Measurements from ENCODE around the gene UCN. TPM values are rescaled to one million over a fixed set of nuclear protein-coding genes. Genes with fewer than 3 reads are reported as not detected.

UCN gene
- total and polyA plus RNA-seq, 2 donors (not counting 1 experiment from before 2014, with no cell fraction given): 3.6 to 4.5 TPM

DNA sequence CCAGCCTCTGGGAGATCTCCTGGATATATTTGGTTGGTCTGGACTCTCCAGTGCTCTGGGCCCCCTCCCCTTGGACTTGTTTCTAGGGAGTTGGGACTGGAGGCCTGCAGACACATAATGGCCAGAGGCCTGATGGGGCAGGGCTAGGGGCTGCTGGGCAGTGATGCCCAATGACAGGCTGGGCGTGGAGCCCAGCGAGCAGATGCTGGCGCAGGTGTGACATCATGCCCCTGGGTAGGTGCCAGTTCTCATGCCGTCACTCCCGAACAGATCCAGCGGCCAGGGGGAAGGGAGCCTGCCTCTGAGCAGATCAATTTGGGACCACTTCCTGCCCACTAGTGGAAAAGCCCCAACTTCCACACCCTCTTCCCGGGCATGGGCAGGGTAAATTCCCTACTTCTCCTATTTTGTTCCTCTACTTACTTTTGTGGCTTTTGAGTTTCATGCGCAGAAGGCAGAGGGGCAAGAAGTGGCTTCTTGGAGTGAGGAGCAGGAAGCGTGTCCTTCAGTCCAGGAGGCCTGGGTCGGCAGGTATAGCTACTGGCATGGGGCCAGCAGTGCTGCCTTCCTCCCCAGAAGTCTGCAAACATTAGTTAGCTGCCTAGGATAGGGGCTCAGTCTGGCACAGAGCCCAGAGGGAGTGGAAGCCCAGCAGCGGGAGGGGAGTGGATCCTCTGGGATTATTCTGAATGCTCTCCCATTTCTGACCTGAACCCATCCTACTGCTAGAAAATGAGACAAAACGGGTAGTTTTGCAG, 8.6 kb upstream of the UCN start:
- DNase-seq (no peak), ATAC-seq (ENCODE audit: low read depth) (no peak)
- Histone ChIP-seq H4K20me1 (ENCODE audit: control insufficient read depth, insufficient read depth, low read length, poor library complexity, severe bottlenecking) (peaks cover 11% of the 10 kb centered on the region), H3K79me2 (ENCODE audit: control insufficient read depth, insufficient read depth, low read length) (peaks cover 24% of the 10 kb centered on the region), H3K36me3 (replicated peaks in 1 of 2; ENCODE audit: control extremely low read depth in 1 of 2, control insufficient read depth in 1 of 2, extremely low read depth in 1 of 2, insufficient read depth in 2 of 2, low read length in 1 of 2) (peaks cover 3 to 19% of the 10 kb centered on the region in 2 experiments), H3K4me1 (ENCODE audit: control insufficient read depth in 2 of 2, insufficient read depth in 2 of 2, low read length in 2 of 2) (peaks cover under 1 to 6% of the 10 kb centered on the region in 2 donors), H3K27me3 (replicated peaks in 1 of 4; ENCODE audit: control extremely low read depth in 1 of 4, control insufficient read depth in 3 of 4, insufficient read depth in 4 of 4, low read length in 3 of 4) (no peaks in the 10 kb centered on the region), H2AFZ (ENCODE audit: insufficient read depth, low read depth, low read length, poor library complexity, severe bottlenecking) (no peak overlapping the region), H3K4me3 (ENCODE audit: control extremely low read depth in 1 of 5, extremely low read depth in 1 of 5, insufficient read depth in 1 of 5, low read depth in 2 of 5, low read length in 4 of 5) (no peak overlapping the region), H3K4me2 (replicated peaks; ENCODE audit: low read depth, low read length, poor library complexity, severe bottlenecking) (no peak overlapping the region), H3K27ac (ENCODE audit: low read length in 2 of 2) (no peak overlapping the region), H3K9me3 (ENCODE audit: control extremely low read depth in 1 of 3, control insufficient read depth in 2 of 3, insufficient read depth in 1 of 3, low read length in 2 of 3) (no peaks in the 10 kb centered on the region), H3K9ac (ENCODE audit: low read length) (no peak overlapping the region)
- H3K4me3 Mint-ChIP-seq: no peak overlapping the region
- no peak overlapping the region for H3K27ac Mint-ChIP-seq
- TF ChIP-seq EZH2 (IDR thresholded peaks at IDR 0.05; ENCODE audit: borderline replicate concordance, insufficient read depth, low read depth, low read length, poor library complexity, severe bottlenecking): no peak
- TF ChIP-seq, protein P1, sequence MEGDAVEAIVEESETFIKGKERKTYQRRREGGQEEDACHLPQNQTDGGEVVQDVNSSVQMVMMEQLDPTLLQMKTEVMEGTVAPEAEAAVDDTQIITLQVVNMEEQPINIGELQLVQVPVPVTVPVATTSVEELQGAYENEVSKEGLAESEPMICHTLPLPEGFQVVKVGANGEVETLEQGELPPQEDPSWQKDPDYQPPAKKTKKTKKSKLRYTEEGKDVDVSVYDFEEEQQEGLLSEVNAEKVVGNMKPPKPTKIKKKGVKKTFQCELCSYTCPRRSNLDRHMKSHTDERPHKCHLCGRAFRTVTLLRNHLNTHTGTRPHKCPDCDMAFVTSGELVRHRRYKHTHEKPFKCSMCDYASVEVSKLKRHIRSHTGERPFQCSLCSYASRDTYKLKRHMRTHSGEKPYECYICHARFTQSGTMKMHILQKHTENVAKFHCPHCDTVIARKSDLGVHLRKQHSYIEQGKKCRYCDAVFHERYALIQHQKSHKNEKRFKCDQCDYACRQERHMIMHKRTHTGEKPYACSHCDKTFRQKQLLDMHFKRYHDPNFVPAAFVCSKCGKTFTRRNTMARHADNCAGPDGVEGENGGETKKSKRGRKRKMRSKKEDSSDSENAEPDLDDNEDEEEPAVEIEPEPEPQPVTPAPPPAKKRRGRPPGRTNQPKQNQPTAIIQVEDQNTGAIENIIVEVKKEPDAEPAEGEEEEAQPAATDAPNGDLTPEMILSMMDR (IDR thresholded peaks at IDR 0.05): no peak
- intact Hi-C loops (cut with micrococcal nuclease): no loop called here
- H3K4me1 Mint-ChIP-seq: peaks cover 6% of the 10 kb centered on the region
- POLR2A ChIA-PET: no interaction called here
- H3K9me3 Mint-ChIP-seq (ENCODE audit: insufficient read depth): no peaks in the 10 kb centered on the region
- CTCF ChIA-PET: no interaction called here
- H3K27me3 Mint-ChIP-seq: no peaks in the 10 kb centered on the region
- WGBS (ENCODE audit: insufficient coverage): 92% methylated on average over 11 of the region's 12 CpGs

DNA sequence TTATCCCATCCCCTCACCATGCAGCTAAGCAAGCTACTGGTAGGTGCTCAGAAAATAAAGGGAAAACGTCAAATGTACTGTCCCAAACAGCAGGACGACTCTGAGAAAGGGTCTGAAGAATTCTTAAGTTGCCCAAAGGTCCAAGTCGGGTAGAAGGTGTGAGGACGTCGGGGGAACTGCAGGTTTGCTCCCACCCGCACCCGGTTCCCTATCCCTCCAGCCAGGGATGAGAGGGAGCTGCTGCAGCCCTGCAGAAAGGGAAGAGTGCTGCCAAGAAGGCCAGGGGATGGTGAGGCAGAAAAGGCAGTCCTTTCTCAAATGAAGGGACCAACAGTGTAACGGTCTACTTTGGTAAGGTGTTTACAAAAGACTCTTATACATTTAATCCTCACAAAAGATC, 6.9 kb upstream of the UCN start:
- Histone ChIP-seq H3K4me1 (ENCODE audit: control insufficient read depth in 2 of 2, insufficient read depth in 2 of 2, low read length in 2 of 2) (no peaks in the 10 kb centered on the region), H3K4me2 (replicated peaks; ENCODE audit: low read depth, low read length, poor library complexity, severe bottlenecking) (no peak overlapping the region), H4K20me1 (ENCODE audit: control insufficient read depth, insufficient read depth, low read length, poor library complexity, severe bottlenecking) (peaks cover 11% of the 10 kb centered on the region), H3K79me2 (ENCODE audit: control insufficient read depth, insufficient read depth, low read length) (peaks cover 9% of the 10 kb centered on the region), H3K27me3 (replicated peaks in 1 of 4; ENCODE audit: control extremely low read depth in 1 of 4, control insufficient read depth in 3 of 4, insufficient read depth in 4 of 4, low read length in 3 of 4) (no peaks in the 10 kb centered on the region), H3K27ac (ENCODE audit: low read length in 2 of 2) (no peak overlapping the region), H3K9ac (ENCODE audit: low read length) (no peak overlapping the region), H3K36me3 (replicated peaks in 1 of 2; ENCODE audit: control extremely low read depth in 1 of 2, control insufficient read depth in 1 of 2, extremely low read depth in 1 of 2, insufficient read depth in 2 of 2, low read length in 1 of 2) (peaks cover 4 to 19% of the 10 kb centered on the region in 2 experiments), H2AFZ (ENCODE audit: insufficient read depth, low read depth, low read length, poor library complexity, severe bottlenecking) (no peak overlapping the region), H3K9me3 (ENCODE audit: control extremely low read depth in 1 of 3, control insufficient read depth in 2 of 3, insufficient read depth in 1 of 3, low read length in 2 of 3) (no peaks in the 10 kb centered on the region), H3K4me3 (ENCODE audit: control extremely low read depth in 1 of 5, extremely low read depth in 1 of 5, insufficient read depth in 1 of 5, low read depth in 2 of 5, low read length in 4 of 5) (no peak overlapping the region)
- DNase-seq (no peak), ATAC-seq (ENCODE audit: low read depth) (no peak)
- intact Hi-C loops (cut with micrococcal nuclease): no loop called here
- TF ChIP-seq EZH2 (IDR thresholded peaks at IDR 0.05; ENCODE audit: borderline replicate concordance, insufficient read depth, low read depth, low read length, poor library complexity, severe bottlenecking): no peak
- TF ChIP-seq, protein P1 (IDR thresholded peaks at IDR 0.05): no peak
- no peak overlapping the region for H3K27ac Mint-ChIP-seq
- H3K9me3 Mint-ChIP-seq (ENCODE audit: insufficient read depth): no peaks in the 10 kb centered on the region
- no peaks in the 10 kb centered on the region for H3K4me1 Mint-ChIP-seq
- WGBS (ENCODE audit: insufficient coverage): 97% methylated on average over 7 of the region's 8 CpGs
- H3K4me3 Mint-ChIP-seq: no peak overlapping the region
- ChIA-PET POLR2A (no interaction called here), CTCF (interaction anchor here (1.5 to 1.8 kb wide), 2 partner anchors 12 to 35 kb away, joined by 3 to 9 read pairs; no protein-coding TSS in a partner anchor)
- no peaks in the 10 kb centered on the region for H3K27me3 Mint-ChIP-seq
